HUDEP-2 (cell line): Measurements from ENCODE around the gene MEIS2.

Experiments
- DNase-seq, 76 experiments: peaks; one replicate each; lab custom pipeline; 2025; ENCODE audit not compliant: unreplicated experiment in 76 of 76; lab: John Stamatoyannopoulos, UW

Gene MEIS2

DNA sequence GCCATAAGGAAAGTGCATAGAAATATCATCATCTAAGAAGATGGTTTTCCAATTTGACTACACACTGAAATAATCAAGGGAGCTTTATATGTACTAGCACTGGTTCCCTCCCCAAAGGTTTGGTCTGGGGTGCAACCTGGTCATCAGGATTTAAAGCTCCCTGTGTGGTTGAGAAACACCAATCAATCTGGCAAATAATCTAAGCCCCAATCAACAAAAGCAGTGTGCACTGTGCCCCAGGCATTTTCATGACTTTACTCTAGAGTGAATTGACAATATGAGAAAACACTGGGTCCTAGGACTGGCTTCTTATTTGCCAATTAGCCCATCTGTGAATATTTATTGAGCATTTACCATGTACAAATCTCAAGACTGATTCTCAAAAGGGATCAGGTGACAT lies 255.1 kb downstream of the MEIS2 start:
- no peak for DNase-seq

DNA sequence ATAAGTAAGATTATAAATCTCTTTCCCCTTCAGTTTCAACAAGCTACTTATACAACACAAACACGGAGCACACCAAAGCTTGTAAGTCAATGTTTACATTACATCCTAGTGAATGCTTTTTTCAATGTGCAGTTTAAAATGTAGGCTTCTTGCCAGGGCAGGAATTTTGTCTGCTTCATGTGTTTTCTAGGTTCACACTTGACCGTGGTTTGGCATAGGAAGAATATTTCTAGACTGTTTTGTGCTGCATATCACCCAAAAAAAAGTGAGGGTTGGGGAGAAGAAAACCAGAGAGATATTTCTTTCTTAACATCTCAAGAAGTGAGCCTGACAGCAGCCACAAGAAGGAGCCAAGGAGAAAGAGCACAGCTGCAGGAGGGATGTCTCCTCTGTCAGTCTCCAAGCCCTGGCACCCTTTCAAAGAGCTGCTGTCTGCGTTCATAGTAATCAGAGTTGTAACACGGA lies 255.8 kb downstream of the MEIS2 start:
- DNase-seq, result no peak

DNA sequence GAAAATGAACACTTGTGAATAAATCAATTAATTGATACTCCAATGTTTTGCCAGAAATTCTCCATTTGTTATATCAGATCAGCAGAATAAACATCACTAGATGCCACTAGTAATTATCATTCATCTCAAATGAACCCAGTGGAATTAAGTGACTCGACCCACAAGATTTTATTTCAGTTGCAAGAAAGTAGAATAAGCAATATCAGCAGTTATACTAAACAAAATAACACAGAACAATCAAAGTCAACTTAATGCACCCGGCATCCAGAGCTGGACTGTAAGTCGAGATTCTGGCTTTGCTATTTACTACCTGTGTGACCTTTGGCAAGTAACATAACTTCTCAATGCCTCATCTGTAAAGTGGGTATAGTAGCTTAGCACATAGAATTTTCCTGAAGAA lies 256.5 kb downstream of the MEIS2 start:
- DNase-seq, result no peak

DNA sequence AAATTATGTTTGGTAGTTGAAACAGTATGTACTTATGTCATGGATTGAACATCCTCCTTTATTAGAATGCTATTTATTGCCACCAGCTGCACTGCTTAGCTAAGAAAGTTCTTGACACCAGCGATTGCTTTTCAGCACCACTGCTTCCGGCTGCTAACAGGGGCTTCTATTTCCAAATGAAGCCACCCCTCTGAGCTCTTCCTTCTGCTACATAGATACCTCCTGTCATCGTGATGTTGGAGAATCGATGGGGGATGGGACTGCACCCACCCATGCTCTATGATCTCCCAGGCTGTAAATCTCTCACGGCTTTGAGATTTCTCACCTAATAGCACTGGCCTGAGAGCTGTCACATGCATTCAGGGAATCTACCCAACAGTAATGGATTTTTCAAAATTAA lies 259.2 kb downstream of the MEIS2 start:
- DNase-seq, result no peak
